Stimulated activated CD4-positive, alpha-beta T cell treated with anti-CD3 and anti-CD28 coated beads, TNF-alpha, amount 100 ng/mL, for 48 hours (primary cell): ENCODE measurements around the gene CCNI.
"Not testable (repeated sequence)": the region's sequence is repeated elsewhere in the genome, so short reads cannot be mapped to it uniquely, and the experiment has no call there.

Experiments used
- DNase-seq, 3 donors: peaks; one replicate each; pipeline ENCODE4 v3.0.0-alpha.2; 2020; ENCODE audit warnings: low read depth in 3 of 3

CCNI gene

GRCh38 chr4:77082886-77083608 is 7.3 kb upstream of the CCNI start:
- no peak for DNase-seq

- peak in 1 of 3 donors; percentile 7 for DNase-seq
Observed at GRCh38 chr4:77080806-77081205, 5.0 kb upstream of the CCNI start.

DNA sequence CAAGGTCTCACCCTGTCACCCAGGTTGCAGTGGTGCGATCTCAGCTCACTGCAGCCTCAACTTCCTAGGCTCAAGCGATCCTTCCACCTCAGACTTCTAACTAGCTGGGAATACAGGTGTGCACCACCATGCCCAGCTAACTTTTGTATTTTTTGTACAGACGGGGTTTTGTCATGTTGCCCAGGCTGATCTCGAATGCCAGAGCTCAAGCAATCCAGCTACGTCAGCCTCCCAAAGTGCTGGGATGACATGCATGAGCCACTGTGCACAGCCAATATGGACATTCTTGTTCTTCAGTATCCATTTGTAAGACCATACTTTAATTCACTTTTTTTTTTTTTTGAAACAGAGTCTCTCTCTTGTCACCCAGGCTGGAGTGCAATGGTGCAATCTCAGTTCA is 3.5 kb upstream of the CCNI start:
- DNase-seq, result no peak

- DNase-seq, result no peak
Observed at GRCh38 chr4:77078401-77078800, 2.6 kb upstream of the CCNI start.

GRCh38 chr4:77076889-77077635 is 1.3 kb upstream of the CCNI start:
- no peak for DNase-seq

- DNase-seq, result peak; percentile 50 to 65 (median 61)
Observed at GRCh38 chr4:77074981-77075855, 571 bp downstream of the CCNI start.

- DNase-seq, result no peak
Observed at GRCh38 chr4:77074381-77074831, 1.4 kb downstream of the CCNI start.

DNA sequence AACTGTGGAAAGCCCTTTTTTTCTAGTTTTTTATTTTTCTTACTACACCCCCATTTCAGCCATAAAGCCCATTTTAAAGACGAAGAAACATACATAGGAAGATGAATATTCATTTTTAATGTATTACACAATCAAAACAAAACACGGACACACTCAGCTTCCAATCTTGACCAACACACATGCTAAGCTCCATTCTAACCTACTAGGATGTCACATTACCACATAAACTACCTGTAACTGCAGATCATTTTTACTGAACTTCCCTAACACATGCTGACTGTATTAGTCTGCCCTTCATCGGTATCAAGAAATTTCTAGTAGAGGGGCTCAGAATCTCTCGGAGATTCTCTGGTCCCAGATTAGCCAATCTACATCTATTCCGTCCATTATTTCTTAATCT is 1.8 kb downstream of the CCNI start:
- DNase-seq, result no peak

DNA sequence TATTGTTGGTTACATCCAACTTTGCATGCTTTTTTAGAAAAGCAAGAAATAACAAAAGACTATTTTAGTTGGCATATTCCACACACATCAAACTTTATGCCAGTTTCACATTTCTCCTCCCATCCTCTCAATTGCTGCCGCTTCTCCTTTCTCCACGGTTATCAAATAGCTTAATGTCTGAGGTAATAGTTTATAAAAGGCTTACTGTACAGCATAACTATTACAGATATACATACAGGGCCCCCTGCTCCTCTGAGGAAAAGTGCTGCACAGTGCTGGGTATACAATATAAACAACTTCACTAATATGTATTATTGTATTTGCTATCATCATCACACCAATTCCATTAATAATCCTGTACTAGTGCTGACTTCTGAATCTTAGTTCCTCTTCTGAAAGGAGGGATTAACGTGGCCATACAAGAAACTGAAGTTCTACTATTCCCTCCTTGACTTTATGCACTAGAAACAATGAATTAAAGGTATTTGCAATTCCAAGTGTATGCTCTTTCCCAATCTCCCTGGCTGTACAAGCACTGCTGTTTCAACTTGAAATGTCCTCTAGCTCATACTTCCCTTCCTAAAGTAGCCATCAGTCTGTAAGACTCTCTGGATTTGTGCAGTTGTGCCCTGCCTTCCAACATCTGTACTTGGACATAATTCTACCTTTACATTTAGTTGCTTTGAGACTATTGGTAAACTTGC is 2.5 kb downstream of the CCNI start:
- DNase-seq, result no peak

DNA sequence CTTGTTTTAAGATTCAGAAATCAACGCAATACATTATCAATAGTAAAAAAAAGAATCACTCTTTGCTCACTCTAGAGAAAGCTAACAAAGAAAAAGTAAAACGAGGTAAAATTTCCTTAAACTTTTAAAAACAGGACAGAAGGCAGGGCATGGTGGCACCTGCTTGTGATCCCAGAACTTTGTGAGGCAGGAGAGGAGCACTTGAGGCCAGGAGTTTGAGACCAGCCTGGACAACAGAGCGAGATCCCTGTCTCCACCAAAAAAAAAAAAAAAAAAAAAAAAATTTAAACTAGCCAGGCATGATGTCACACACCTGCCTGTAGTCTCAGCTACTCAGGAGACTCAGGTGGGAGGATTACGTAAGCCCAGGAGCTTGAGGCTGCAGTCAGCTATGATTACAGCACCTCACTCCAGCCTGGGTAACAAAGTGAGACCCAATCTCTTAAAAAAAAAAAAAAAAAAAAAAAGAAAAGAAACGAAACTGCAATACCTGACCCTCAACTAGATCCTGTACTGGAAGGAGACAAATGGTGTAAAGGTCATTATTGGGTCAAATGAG is 3.5 kb downstream of the CCNI start:
- no peak for DNase-seq

- DNase-seq, result not testable (repeated sequence)
Observed at GRCh38 chr4:77069514-77069913, 6.3 kb downstream of the CCNI start.

DNA sequence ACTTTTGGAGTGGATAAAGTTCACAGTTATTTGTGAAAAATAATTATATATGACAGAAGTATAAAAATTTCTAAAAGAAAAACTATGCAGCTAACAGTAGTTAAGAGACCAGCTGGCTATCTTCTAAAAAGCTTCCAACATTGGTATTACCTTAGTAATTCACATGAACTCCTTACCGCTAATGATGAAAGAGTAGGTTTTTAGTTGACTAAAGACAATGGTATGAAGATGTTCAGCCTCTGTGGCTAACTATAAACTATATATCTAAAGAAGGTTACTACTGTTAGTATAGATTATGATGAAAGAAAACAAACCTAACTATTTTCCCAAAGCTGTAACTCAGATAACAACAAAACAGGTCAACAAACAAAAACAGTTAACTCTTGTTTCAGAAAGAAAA is 10.4 kb downstream of the CCNI start:
- DNase-seq, result no peak

DNA sequence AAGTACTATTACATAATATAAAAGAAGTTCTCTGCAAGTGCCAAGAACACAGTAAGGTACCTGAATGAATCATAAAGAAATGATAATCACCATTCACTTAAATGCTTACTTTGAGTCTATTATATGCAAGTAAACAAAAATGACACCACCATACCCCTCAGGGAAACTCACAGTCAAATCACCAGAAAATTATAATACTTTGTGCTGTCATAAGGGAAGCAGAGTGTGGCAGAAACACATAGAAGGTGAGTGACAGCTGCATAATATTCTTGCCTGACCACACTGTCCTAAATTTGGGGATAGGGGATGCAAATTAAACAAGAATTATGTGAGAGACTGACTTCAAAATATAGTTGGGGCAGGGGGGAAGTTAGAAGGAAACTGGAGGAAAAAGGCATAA is 12.9 kb downstream of the CCNI start:
- no peak for DNase-seq

DNA sequence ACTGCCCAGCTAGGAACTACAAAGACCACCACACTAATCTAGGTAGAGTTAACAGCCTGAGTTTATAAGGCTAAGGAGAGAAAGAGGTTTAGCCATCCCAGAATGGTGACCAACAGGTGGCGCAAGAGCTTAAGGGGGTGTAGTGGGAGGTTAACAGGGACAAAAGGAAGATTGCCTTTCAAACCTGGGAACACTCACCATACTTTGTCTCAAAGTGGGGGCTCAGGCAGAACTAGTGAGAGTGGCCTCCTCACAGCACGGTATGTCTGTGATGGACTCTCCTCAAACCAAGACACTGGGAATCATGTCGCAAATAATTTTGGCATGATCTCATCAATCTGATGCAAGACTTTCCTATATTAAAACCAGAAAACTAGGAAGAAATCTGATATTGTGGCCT is 23.4 kb downstream of the CCNI start:
- DNase-seq, result peak in 2 of 3 donors; percentile 20 to 44

DNA sequence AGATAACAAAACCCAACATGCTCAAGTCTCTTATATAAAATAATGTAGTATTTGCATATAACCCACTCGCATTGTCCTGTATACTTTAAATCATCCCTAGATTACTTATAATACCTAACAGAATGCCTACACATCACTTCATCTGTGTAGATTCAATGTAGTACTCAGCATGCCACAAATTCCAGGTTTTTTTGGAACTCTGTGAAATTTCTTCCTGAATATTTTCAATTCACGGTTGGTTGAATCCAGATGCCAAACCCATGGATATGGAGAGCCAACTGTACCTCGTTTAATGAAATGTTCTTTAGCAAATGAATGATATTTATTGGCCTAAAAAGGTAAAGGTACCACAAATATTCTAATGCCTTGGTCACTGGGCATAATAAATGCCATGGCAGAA is 24.8 kb downstream of the CCNI start:
- DNase-seq, result no peak

DNA sequence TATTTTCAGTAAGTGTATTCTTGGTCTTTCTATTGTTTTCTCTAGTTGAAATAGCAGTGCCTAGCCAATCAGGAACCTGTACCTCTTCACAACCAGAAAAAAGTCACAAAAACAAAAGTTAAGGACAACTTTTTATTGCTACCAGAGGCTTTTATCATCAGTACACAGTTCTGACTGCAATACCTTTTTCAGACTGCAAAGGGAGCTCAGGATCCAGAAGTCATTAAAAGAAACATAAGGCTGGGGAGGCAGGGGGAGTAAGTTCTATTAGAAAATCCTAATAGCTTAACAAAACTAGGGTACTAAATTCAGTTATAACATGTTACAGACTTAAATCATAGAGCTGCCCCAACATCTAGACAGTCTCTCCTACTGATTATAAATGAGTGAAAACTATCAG is 28.8 kb downstream of the CCNI start:
- DNase-seq, result no peak

- DNase-seq, result no peak
Observed at GRCh38 chr4:77045490-77045889, 30.3 kb downstream of the CCNI start.

DNA sequence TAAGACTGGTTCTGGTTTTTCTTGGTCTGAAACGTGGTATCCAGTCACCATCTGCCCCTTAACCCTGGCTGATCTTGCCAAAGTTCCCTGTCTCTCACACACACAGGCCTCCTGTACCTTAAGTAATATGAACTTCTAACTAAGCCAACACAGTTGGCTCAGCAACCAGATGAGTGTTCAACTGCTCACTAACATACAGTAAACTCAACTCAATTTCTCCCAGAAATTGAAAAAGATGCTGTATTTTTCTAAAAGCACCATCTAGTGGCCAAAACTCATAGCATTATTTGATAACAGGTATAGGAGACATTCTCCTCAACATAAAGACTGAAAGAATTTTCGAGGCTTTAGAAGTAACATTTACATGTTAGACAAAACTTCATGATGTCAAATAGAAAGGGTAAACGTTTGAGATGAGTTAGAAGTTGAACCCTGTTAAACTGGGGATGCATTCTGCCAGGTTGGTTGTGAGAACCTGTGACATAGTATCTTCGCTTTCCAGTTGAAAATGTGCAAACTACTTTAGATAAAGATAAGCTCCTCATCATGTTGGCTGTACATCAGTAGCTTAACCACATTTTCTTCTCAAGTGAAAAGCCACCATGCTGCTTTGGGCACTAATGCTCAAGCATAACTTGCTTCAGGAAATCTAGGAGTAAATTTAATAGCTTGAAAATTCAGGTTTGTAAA is 31.2 kb downstream of the CCNI start:
- no peak for DNase-seq

GRCh38 chr4:77043507-77044136 is 32.2 kb downstream of the CCNI start:
- DNase-seq, result no peak
